SK-N-SH treated with all-trans-retinoic acid at 6 μM for 48 hours (cell line): ENCODE data around the gene CLPSL1.

Experiments
- BACH2 ChIP-seq: fragments of 250-450 bp; sonication (Bioruptor Pico); IDR thresholded peaks from 2 replicates; pipeline ENCODE4 v1.9.0; 2021; ENCODE audit warnings: mild to moderate bottlenecking, borderline replicate concordance
- PPARA ChIP-seq: fragments of 250-450 bp; sonication (Bioruptor Pico); IDR thresholded peaks from 2 replicates; pipeline ENCODE4 v1.5.0; 2020; ENCODE audit warnings: mild to moderate bottlenecking, borderline replicate concordance
- RARB ChIP-seq: fragments of 250-450 bp; sonication (Bioruptor Pico); IDR thresholded peaks from 2 replicates; pipeline ENCODE4 v1.8.0; 2021; ENCODE audit warnings: mild to moderate bottlenecking, moderate library complexity
- ZFP3 ChIP-seq: fragments of 250-450 bp; sonication (Bioruptor Pico); IDR thresholded peaks from 2 replicates; pipeline ENCODE4 v1.5.0; 2020; ENCODE audit warnings: mild to moderate bottlenecking, moderate library complexity
- ZFP30 ChIP-seq: fragments of 450-650 bp; formaldehyde crosslinking; IDR thresholded peaks from 2 replicates; pipeline ENCODE4 v1.5.0; 2022; ENCODE audit warnings: mild to moderate bottlenecking, moderate library complexity
- TF ChIP-seq, protein P1 (sequence below): fragments of 250-450 bp; sonication (Bioruptor Pico); IDR thresholded peaks from 2 replicates; pipeline ENCODE4 v1.8.0; 2020; ENCODE audit warnings: mild to moderate bottlenecking, moderate library complexity, borderline replicate concordance
- TF ChIP-seq, protein P2 (sequence below): fragments of 250-450 bp; sonication (Bioruptor Pico); IDR thresholded peaks from 2 replicates; pipeline ENCODE4 v1.5.1; 2021; ENCODE audit warnings: mild to moderate bottlenecking, moderate library complexity
- TF ChIP-seq, protein P3 (sequence below): fragments of 250-450 bp; sonication (Bioruptor Pico); IDR thresholded peaks from 2 replicates; pipeline ENCODE4 v1.5.0; 2020; ENCODE audit warnings: mild to moderate bottlenecking, moderate library complexity
- TF ChIP-seq, protein P4 (sequence below): fragments of 250-450 bp; sonication (Bioruptor Pico); IDR thresholded peaks from 2 replicates; pipeline ENCODE4 v1.5.1; 2020; ENCODE audit warnings: low read depth, mild to moderate bottlenecking, moderate library complexity

DNA sequence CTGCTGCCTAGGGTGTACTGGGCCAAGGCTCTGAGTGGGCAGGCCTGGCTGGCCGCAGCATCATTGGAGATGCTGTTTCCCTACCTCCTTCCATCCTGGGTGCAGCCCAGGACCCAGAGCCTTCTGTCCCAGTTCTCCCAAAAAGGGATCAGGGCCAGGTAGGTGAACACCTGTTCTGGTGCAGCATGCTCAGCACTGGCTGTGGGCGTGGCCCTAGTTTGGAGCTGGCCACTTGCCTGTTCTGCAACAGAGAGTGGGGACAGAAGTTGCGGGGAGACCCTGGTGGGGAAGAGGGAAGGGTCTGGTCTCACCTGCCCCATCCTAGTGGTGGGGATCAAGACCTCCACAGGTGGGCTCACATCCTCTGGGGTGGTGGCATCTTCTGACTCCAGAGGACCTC is 45.4 kb upstream of the CLPSL1 start:
- TF ChIP-seq, protein P1, sequence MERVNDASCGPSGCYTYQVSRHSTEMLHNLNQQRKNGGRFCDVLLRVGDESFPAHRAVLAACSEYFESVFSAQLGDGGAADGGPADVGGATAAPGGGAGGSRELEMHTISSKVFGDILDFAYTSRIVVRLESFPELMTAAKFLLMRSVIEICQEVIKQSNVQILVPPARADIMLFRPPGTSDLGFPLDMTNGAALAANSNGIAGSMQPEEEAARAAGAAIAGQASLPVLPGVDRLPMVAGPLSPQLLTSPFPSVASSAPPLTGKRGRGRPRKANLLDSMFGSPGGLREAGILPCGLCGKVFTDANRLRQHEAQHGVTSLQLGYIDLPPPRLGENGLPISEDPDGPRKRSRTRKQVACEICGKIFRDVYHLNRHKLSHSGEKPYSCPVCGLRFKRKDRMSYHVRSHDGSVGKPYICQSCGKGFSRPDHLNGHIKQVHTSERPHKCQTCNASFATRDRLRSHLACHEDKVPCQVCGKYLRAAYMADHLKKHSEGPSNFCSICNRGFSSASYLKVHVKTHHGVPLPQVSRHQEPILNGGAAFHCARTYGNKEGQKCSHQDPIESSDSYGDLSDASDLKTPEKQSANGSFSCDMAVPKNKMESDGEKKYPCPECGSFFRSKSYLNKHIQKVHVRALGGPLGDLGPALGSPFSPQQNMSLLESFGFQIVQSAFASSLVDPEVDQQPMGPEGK (CRISPR knock-in tag): no peak
- TF ChIP-seq BACH2 (CRISPR knock-in tag): no peak
- TF ChIP-seq, protein P2, sequence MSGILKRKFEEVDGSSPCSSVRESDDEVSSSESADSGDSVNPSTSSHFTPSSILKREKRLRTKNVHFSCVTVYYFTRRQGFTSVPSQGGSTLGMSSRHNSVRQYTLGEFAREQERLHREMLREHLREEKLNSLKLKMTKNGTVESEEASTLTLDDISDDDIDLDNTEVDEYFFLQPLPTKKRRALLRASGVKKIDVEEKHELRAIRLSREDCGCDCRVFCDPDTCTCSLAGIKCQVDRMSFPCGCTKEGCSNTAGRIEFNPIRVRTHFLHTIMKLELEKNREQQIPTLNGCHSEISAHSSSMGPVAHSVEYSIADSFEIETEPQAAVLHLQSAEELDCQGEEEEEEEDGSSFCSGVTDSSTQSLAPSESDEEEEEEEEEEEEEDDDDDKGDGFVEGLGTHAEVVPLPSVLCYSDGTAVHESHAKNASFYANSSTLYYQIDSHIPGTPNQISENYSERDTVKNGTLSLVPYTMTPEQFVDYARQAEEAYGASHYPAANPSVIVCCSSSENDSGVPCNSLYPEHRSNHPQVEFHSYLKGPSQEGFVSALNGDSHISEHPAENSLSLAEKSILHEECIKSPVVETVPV (CRISPR knock-in tag): no peak
- TF ChIP-seq RARB (CRISPR knock-in tag): no peak
- no peak for TF ChIP-seq PPARA (CRISPR knock-in tag)
- TF ChIP-seq, protein P3, sequence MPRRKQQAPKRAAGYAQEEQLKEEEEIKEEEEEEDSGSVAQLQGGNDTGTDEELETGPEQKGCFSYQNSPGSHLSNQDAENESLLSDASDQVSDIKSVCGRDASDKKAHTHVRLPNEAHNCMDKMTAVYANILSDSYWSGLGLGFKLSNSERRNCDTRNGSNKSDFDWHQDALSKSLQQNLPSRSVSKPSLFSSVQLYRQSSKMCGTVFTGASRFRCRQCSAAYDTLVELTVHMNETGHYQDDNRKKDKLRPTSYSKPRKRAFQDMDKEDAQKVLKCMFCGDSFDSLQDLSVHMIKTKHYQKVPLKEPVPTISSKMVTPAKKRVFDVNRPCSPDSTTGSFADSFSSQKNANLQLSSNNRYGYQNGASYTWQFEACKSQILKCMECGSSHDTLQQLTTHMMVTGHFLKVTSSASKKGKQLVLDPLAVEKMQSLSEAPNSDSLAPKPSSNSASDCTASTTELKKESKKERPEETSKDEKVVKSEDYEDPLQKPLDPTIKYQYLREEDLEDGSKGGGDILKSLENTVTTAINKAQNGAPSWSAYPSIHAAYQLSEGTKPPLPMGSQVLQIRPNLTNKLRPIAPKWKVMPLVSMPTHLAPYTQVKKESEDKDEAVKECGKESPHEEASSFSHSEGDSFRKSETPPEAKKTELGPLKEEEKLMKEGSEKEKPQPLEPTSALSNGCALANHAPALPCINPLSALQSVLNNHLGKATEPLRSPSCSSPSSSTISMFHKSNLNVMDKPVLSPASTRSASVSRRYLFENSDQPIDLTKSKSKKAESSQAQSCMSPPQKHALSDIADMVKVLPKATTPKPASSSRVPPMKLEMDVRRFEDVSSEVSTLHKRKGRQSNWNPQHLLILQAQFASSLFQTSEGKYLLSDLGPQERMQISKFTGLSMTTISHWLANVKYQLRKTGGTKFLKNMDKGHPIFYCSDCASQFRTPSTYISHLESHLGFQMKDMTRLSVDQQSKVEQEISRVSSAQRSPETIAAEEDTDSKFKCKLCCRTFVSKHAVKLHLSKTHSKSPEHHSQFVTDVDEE (CRISPR knock-in tag): no peak
- TF ChIP-seq, protein P4, sequence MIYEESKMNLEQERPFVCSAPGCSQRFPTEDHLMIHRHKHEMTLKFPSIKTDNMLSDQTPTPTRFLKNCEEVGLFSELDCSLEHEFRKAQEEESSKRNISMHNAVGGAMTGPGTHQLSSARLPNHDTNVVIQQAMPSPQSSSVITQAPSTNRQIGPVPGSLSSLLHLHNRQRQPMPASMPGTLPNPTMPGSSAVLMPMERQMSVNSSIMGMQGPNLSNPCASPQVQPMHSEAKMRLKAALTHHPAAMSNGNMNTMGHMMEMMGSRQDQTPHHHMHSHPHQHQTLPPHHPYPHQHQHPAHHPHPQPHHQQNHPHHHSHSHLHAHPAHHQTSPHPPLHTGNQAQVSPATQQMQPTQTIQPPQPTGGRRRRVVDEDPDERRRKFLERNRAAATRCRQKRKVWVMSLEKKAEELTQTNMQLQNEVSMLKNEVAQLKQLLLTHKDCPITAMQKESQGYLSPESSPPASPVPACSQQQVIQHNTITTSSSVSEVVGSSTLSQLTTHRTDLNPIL (CRISPR knock-in tag): no peak
- no peak for TF ChIP-seq ZFP30 (CRISPR knock-in tag)
- TF ChIP-seq ZFP3 (CRISPR knock-in tag): no peak
